ENCODE results near the gene STK10. TPM values are rescaled to one million over a fixed set of nuclear protein-coding genes. Genes with fewer than 3 reads are reported as not detected.
A peak's percentile ranks its signal among the peaks of the same experiment; 100 is the strongest.

STK10 gene
- total and polyA plus RNA-seq, 2 of the 8 experiments (the other 6 are each of a cell fraction or from before 2014, with no cell fraction given): 10.5 to 21.4 TPM

DNA sequence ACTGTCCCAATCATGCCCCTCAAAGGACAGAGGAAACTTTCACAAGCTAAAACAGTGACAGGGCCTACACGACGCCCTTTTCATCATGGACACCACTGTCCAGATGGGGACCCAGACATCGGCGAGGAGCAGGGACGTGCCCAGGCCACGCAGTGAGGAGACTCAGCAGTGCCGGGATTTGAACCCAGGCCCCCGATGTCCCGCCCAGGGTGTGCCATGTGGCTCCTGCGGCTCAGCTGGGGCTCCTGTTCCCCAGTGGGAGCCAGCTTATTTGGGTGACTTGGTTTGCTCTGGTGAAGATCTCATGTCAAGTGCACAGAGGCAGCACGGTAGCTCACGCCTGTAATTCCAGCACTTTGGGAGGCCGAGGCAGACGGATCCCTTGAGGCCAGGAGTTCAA lies 82.2 kb downstream of the STK10 start:
- no peaks in the 10 kb centered on the region for H3K79me2 ChIP-seq (ENCODE audit: control insufficient read depth in 1 of 2, insufficient read depth in 2 of 2, low read length in 2 of 2)
- H2BK12ac ChIP-seq (ENCODE audit: low read depth, low read length): no peak overlapping the region
- no peaks in the 10 kb centered on the region for H3K36me3 ChIP-seq (ENCODE audit: control insufficient read depth in 2 of 4, insufficient read depth in 4 of 4, low read length in 3 of 4)
- no peak overlapping the region for H3K18ac ChIP-seq (ENCODE audit: extremely low read depth, low read length)
- H2AK5ac ChIP-seq (ENCODE audit: low read depth, low read length): no peak overlapping the region
- no peak overlapping the region for H3K4me3 ChIP-seq (ENCODE audit: extremely low read depth in 1 of 4, insufficient read depth in 2 of 4, low read depth in 3 of 4, low read length in 4 of 4)
- FAIRE-seq (no peak), DNase-seq (ENCODE audit: low read depth in 1 of 2, low spot score in 2 of 2) (no peak)
- no peak overlapping the region for H2BK20ac ChIP-seq (ENCODE audit: low read length)
- no peak overlapping the region for H3K56ac ChIP-seq (replicated peaks; ENCODE audit: insufficient read length, low read depth, low read length)
- H4K5ac ChIP-seq (ENCODE audit: insufficient read length, low read depth, low read length): no peak overlapping the region
- POLR2A ChIA-PET (ENCODE audit: partially characterized antibody): interaction anchor here (0.5 to 1.5 kb wide), 3 partner anchors 125 to 177 kb away, joined by 4 to 7 read pairs (median 4); no protein-coding TSS in a partner anchor
- no peaks in the 10 kb centered on the region for H3K27me3 ChIP-seq (replicated peaks in 1 of 4; ENCODE audit: control insufficient read depth in 3 of 4, extremely low read depth in 1 of 4, insufficient read depth in 3 of 4, low read length in 3 of 4)
- CTCF ChIA-PET (ENCODE audit: partially characterized antibody): interaction anchor here (0.6 to 6.1 kb wide), 31 partner anchors 12 to 436 kb away, joined by 3 to 64 read pairs (median 4); partner anchors contain the start of gene STK10
- H3K23me2 ChIP-seq (ENCODE audit: low read depth, low read length): no peaks in the 10 kb centered on the region; the same call in 1 of the 2 replicates
- no peak overlapping the region for H3K4me2 ChIP-seq (ENCODE audit: insufficient read depth in 1 of 2, low read depth in 2 of 2, low read length in 2 of 2)
- no peak overlapping the region for H3K9ac ChIP-seq (replicated peaks in 1 of 4; ENCODE audit: extremely low read depth in 1 of 4, low read depth in 3 of 4, low read length in 3 of 4)
- H4K20me1 ChIP-seq (replicated peaks in 1 of 2; ENCODE audit: control insufficient read depth in 1 of 2, insufficient read depth in 2 of 2, low read length in 2 of 2): no peaks in the 10 kb centered on the region
- peaks cover 0 to 31% (median 16%) of the 10 kb centered on the region in 4 experiments; a peak in 6 of 7 replicates for H3K4me1 ChIP-seq (replicated peaks in 1 of 4; ENCODE audit: control insufficient read depth in 3 of 4, insufficient read depth in 4 of 4, low read length in 3 of 4)
- 0 out of 2 replicates have a peak overlapping the region, but pooled peaks have one; percentile 53 for H4K8ac ChIP-seq (ENCODE audit: extremely low read depth, insufficient read depth, low read length)
- no peak overlapping the region for H3K27ac ChIP-seq (ENCODE audit: low read depth, low read length)
- no peak overlapping the region for H2BK15ac ChIP-seq (ENCODE audit: low read length)
- no peak overlapping the region for H3K14ac ChIP-seq (ENCODE audit: insufficient read length)
- H3K23ac ChIP-seq (ENCODE audit: insufficient read length): no peak overlapping the region
- no peak overlapping the region for H2AFZ ChIP-seq (ENCODE audit: low read length)
- H2BK5ac ChIP-seq (ENCODE audit: low read depth, low read length): 0 out of 2 replicates have a peak overlapping the region, but pooled peaks have one; percentile 24
- no peak overlapping the region for H2BK120ac ChIP-seq (replicated peaks; ENCODE audit: low read depth, low read length)
- no peaks in the 10 kb centered on the region; the same call in 1 of the 2 replicates for H3K79me1 ChIP-seq (ENCODE audit: low read depth, low read length)
- H4K91ac ChIP-seq (replicated peaks; ENCODE audit: insufficient read length, low read length): no peak overlapping the region
- no peaks in the 10 kb centered on the region for H3K9me3 ChIP-seq (ENCODE audit: insufficient read depth in 2 of 2, low read depth in 1 of 2, low read length in 1 of 2)
- no peak overlapping the region for H3K4ac ChIP-seq (replicated peaks; ENCODE audit: insufficient read length, low read depth, low read length)
- WGBS, 2 experiments (ENCODE audit: extremely low coverage in 1 of 2, insufficient coverage in 1 of 2, insufficient read length in 1 of 2, insufficient replicate concordance in 2 of 2, low coverage in 1 of 2, low lambda C conversion rate in 2 of 2, missing lambda C conversion rate in 1 of 2): 86% methylated on average over 14 of the region's 14 CpGs; no CpG with 5 or more reads in 1 of the 2 experiments
- no peak for TF ChIP-seq EZH2 (IDR thresholded peaks at IDR 0.05; ENCODE audit: low read depth, low read length, severe bottlenecking)
- TF ChIP-seq POLR2AphosphoS5 (IDR thresholded peaks at IDR 0.05; ENCODE audit: low read depth, low read length): no peak
- TF ChIP-seq KDM1A (IDR thresholded peaks at IDR 0.05; ENCODE audit: borderline replicate concordance, low read length): no peak
- no peak for TF ChIP-seq TBP (IDR thresholded peaks at IDR 0.05; ENCODE audit: low read depth, low read length)
- no peak for TF ChIP-seq ZNF274 (IDR thresholded peaks at IDR 0.05; ENCODE audit: borderline replicate concordance, extremely low read depth, low read length)

Data from H1 (cell line).